Activated CD8-positive, alpha-beta memory T cell treated with anti-CD3 and anti-CD28 coated beads, Interleukin-2, amount 50 U/mL, for 48 hours (primary cell): ENCODE measurements around the gene UBA6.
"Not testable (repeated sequence)": the region's sequence is repeated elsewhere in the genome, so short reads cannot be mapped to it uniquely, and the experiment has no call there.

Source experiments
- DNase-seq: peaks from one replicate; pipeline ENCODE4 v3.0.0-alpha.2; 2020

UBA6 gene

DNA sequence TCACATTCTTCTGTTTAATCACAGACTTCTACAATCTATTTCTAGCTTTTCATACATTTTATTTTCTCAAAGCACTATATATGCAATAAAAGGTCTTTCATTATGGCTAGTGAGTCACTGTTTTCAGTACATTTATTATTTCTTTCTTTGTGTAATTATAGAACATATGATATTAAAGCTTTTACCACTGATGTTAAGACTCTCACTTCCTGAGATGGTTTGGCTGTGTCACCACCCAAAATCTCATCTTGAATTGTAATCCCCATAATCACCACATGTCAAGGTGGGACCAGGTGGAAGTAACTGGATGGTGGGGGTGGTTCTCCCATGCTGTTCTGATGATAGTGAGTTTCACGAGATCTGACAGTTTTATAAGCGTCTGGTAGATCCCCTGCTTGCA is 41.9 kb downstream of the UBA6 start:
- DNase-seq: no peak

DNA sequence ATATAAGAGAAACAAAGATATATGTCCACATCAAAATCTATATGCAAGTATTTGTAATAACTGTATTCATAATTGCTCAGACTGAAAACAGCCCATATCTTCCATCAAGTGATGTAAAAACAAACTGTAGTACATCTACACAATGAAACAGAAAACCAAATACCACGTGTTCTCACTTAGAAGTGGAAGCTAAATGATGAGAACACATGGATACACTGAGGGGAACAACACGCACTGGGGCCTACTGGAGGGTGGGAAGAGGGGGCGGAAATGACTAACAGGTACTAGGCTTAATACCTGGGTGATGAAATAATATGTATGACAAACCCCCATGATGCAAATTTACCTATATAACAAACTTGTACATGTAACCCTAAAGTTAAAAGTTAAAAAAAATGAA is 42.7 kb downstream of the UBA6 start:
- DNase-seq: no peak

- DNase-seq: no peak
Observed at GRCh38 chr4:67651536-67651935, 49.4 kb downstream of the UBA6 start.

GRCh38 chr4:67638136-67638535 is 62.8 kb downstream of the UBA6 start:
- DNase-seq: no peak

GRCh38 chr4:67636978-67637377 is 64.0 kb downstream of the UBA6 start:
- not testable (repeated sequence) for DNase-seq

DNA sequence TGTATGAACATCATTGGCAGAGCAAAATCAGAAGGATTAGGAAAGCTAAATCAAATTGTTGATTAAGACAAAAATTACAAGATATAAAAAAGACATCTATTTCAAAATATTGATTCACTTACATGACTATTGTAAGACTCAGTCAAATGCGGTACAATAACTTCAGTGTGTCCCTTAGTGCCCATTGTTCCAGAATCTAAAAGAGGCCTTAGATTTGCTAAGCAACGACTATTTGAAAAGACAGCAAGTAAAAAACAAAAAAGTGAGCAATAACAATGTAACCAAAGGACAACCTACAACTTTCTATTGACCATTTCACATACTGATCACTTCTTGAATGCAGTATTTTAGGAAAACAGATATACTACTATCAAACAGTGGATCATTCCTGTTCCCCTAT is 65.6 kb downstream of the UBA6 start:
- no peak for DNase-seq

- DNase-seq: no peak
Observed at GRCh38 chr4:67634741-67635140, 66.2 kb downstream of the UBA6 start.

DNA sequence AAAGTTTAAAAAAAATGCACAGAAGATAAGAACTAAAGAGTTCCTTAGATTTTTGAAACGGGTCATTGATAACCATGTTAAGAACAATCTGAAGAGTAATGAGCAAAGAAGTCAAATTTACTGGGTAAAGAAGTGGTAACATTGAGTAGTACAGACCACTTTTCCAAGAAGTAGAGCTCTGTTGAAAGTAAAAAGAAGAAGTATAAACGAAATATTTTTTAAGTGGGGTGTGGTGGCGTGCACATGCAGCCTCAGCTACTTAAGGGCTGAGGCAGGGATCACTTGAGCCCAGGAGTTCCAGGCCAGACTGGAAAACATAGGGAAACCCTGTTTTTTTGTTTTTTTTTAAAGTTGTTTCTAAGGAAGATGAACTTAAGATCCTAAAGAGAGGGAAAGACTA is 68.5 kb downstream of the UBA6 start:
- DNase-seq: no peak

DNA sequence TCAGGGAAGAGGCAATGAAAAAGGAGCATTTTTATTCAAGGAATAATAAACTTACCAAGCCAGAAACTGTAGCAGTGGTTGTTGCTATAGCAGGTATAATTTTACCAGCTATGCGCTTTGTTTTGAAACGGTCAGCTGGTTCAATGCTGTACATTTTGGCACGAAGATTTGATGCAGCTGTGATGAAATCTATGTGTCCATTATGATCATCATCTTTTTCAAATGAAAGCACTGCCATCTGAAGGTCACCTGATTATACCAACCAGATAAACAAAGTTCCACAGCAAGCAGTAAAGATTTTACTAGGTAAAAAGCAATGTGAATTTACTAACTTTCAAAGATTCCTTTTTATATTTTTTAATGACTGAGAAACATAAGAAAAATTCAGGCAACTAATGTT is 76.0 kb downstream of the UBA6 start:
- no peak for DNase-seq

- DNase-seq: no peak
Observed at GRCh38 chr4:67616478-67616877, 84.5 kb downstream of the UBA6 start.

DNA sequence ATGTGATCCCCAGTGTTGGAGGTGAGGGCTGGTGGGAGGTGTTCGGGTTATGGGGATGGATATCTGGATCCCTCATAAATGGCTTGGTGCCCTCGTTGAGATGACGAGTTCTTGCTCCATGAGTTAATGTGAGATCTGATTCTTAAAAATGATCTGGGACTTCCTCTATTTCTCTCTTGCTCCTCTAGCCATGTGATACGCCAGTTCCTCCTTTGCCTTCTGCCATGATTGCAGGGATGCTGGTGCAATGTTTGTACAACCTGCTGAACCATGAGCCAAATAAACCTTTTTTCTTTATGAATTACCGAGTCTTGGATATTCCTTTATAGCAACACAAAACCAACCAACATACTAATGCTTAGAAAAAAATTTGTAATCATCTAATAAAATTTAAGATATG is 85.8 kb downstream of the UBA6 start:
- DNase-seq: no peak

- DNase-seq: no peak
Observed at GRCh38 chr4:67614186-67614585, 86.8 kb downstream of the UBA6 start.

DNA sequence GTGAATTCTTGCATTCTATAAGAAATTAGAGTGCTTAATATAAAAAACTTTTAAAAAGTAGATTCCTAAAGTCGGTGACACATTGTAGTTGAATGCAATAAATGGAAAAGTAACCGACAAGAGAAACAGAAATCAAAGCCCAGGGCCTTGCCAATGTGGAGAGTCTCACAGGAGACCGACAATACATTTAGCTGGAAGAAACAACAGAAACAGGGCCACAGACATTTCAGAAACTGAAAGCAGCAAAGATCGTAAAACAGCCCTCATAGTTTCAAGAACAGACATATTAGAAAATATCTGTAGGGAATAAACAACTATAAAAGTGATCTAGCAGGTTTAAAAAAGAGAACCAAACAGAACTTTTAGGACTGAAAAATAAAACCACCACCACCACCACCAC is 92.9 kb downstream of the UBA6 start:
- DNase-seq: no peak

DNA sequence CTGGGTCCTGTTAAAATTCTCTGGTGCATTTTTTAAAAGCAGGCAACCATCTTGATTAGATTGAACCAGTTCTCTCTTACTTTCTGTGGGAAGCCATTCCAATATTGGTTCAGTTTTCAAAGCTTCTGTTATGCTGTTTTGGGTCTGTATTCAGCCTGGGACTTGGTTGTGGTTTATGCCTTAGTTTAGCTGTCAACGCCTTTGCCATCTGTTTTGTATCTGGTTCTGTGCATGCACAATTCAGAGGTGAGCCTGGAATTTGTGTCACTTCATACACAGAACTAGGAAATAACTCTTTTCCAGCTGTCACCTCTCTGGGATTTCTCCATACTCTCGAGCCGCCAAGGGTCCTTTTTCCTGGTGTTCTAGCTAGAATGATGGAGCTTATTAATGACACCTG is 96.2 kb downstream of the UBA6 start:
- DNase-seq: no peak

DNA sequence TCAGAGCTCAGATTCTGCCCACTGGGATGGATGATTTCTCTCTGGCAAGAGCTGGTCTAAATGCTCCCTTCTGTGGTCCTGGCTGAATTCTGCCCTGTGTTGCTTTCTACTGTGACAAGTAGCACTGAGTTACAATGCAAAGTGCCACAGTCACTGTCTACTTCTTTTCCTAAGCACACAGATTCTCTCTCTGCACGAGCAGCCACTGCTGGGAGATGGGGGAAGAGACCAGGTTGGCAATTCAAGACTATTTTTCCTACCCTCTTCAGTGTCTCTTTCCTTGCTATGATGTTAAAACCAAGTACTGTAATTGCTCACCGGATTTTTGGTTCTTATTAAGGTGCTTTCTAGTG is 97.0 kb downstream of the UBA6 start:
- DNase-seq: no peak

DNA sequence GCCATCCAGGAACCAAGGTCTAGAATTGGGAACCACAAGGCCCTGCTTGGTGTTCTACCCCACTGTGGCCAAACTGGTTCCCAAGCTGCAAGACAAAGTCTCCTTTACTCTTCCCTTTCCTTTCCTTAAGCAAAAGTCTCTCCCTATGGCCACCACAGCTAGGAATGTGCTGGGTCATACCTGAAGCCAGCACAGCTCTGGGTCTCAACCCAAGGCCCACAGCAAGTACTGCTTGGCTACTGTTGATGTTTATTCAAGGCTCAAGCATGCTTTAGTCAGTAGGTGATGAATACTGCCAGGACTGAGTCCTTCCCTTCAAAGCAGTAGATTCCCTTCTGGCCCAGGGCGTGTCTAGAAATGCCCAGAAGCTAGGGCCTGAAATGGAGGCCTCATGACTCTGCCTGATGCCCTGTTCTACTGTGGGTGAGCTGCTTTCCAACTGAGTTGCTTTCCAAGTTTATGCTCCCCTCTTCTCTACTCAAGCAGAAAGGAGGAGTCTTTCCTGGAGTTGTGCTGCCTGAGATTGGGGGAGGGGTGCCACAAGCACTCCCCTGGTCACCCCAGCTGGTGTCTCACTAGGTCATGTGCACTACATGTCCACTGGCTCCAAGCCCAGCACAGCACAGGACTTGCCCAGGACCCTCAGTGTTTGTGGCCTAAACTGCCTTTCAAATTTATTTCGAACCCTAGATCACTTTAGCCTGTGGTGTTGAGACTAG is 97.5 kb downstream of the UBA6 start:
- no peak for DNase-seq

GRCh38 chr4:67593741-67594175 is 107.2 kb downstream of the UBA6 start:
- DNase-seq: no peak

- no peak for DNase-seq
Observed at GRCh38 chr4:67587156-67587555, 113.8 kb downstream of the UBA6 start.

- DNase-seq: no peak
Observed at GRCh38 chr4:67584496-67584895, 116.5 kb downstream of the UBA6 start.

DNA sequence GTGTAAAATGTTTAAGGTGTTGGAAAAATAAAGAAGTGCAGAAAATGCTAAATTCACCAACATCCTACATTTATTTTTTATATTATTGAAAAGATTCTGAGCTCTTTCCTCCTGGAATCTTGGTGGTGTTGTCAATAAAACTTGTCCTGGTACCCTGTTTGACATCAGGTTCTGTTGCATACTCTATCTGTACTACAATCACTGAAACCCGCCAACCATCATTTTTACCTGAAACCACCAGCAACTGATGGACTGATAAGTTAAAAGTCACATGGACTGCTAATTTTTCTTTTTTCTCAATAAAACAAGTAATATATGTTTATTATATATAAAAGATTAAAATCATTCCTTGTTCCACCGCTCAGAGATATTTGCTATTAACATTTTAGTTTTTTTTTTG is 119.0 kb downstream of the UBA6 start:
- no peak for DNase-seq

DNA sequence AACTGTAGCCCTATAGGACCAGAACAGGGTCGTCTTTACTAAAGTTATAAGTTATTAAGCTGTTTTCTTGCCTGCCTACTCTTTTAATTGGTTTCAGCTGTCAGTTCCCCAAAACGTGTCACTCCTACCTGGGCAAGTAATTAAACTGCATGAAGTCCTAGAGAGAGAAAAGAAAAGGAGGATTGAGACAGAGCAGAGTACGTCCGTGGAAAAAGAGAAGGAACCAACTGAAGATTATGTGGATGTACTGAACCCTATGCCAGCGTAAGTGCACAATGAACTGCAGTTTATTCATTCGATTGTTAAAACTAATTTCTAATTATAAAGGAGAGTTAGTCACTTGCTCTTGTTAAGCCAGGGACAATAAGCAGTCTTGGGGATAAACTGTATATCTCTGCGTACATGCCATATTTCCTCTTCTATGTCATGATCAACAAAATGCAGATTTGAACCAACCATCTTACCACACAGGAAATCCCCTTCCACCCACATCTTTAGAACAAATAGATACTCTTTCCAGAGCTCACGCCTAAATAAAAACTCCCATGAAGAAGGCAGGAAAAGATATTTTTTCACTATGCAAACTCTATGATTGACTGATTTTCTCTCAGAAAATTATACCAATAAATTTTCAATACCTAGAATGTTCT is 119.6 kb downstream of the UBA6 start:
- DNase-seq: no peak

GRCh38 chr4:67580577-67580976 is 120.4 kb downstream of the UBA6 start:
- DNase-seq: no peak

DNA sequence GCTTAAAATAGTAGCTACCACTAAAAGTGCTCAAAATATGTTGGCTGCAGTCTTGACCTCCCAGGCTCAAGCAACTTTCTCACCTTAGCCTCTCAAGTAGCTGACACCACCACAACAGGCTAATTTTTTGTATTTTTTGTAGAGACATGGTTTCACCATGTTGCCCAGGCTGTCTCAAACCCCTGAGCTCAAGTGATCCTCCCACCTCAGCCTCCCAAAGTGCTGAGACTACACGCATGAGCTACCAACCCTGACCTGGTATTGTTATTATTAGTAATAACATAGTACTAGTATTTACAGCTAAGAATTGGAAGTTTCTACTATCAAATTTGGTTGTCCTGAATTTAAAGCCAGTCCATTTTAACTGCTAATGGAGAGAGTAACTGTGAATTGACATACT is 124.4 kb downstream of the UBA6 start:
- no peak for DNase-seq

DNA sequence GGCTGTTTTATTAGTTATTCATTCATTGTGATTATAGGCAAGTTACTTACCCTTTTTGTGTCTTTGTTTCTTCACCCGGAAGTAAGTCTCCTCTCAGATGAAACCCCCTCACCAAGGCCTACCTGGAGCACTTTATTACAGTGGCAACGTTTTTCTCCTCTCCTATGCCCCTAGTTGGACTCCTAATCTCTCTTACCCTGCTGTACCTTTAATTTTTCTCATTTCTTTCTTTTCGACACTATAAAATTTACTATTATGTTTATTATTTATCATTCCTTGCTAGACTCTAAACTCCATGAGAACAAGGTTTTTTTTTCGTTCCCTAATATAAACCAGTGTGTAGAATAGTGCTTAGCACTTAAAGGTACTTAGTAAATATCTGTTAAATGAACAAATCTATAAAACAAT is 124.9 kb downstream of the UBA6 start:
- no peak for DNase-seq
